ENCODE data around the gene KLF13.

The KLF13 gene

GRCh38 chr15:31300981-31301672 lies 25.5 kb upstream of the KLF13 start:
- DNase-seq, result no peak

GRCh38 chr15:31301673-31301990 lies 25.0 kb upstream of the KLF13 start:
- no peak for DNase-seq

DNA sequence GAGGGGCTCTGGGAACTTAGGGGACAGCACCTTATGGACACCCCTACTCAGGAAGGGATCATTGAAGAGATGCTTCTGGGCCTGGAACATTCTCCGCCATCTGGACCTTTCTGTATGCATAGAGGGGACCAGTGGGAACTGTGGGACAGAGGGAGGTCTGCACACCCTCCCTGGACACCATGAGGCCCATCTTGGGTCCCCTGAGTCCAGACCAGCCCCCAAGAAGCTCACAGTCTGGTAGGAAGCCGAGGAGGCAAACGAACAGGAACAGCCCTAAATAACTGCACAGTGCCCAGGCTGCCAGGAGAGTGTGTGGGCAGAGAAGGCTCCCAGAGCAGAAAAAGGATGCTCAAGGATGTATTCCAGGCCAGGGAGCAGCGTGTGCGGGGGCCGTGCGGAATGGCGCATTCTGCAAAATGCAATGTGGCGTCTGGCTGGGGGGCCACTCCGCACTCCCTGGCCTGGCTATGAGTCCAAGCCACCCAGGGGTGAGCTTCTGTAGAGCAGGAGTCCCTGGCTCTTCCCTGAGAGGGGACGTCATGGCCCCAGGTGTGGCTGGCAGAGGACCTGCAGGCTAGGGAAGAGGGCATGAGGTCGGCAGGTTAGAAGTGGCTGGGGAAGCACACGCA lies 24.5 kb upstream of the KLF13 start:
- no peak for DNase-seq

- no peak for DNase-seq
Measured at GRCh38 chr15:31302778-31303725, 23.6 kb upstream of the KLF13 start.

DNA sequence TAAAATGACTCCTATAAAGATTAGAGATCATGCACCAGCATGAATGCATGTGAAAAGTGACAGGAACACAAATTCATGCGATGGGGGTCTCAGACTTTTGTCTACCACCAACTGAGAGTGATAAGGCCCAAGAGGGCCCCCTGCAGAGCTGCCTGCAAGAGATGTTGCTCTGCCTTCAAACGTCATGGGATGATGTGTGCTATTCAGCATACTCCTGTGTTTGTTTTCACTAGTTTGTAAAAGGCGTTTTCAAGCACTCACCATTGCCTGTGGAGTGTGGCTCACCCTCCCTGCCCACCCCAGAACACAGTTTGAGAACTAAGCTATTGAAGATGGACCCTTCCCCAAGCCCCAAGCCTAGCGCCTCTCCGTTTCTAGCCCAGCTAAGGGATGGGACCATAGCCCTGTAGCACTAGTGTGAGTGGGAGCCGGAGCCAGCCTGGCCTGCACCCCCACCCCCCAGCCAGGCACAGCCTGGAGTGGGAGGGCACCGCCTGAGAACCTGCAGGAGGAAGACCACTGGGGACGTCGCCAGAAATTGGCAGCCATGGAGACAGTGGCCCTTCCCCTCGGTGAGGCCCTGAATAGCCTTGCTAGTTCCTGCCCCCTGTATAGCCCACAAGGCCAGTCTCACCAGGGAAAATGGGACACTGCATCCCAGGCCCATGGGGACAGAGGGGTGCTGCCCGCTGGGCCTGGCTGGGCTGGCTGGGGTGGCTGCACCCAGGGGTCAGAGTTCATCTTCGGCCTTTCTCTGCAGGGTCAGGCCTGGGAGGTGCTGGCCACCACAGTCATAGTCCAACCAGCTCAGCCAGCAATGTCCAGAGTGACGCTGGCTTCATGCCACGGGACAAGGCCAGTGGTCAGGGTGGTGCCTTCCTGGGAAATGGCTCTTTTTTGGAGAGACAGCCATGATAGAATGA lies 22.6 kb upstream of the KLF13 start:
- DNase-seq, result no peak

GRCh38 chr15:31304751-31305365 lies 21.8 kb upstream of the KLF13 start:
- DNase-seq, result no peak

GRCh38 chr15:31305375-31305774 lies 21.3 kb upstream of the KLF13 start:
- DNase-seq, result no peak

DNA sequence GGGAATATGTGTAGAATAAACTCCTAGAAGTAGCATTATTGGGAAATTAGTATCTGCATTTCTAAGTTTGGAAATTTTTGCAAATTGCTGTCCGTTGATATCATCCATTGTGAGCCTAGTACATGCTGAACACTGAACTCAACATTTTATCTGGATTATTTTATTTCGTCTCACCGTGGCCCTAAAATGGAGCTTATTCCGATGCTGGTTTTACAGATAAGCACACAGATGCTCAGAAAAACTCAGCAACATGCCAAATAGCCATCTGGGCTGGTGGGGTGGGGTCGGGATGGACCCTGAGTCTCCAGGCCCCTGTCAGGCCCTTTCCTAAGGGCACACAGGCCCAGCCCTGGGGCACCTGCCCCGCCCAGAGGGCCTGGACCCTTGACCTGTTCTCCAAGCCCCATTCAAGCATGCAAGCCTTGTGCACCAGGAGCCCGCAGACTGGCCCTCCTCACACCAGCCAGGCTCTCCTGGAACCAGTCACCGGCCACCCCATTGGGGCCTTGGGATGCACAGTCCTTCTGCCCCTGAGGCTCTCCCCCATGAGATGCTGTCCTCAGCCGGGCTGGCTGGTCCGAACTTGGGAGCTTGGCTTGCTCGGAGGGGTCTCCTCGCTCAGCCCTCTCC lies 20.7 kb upstream of the KLF13 start:
- no peak for DNase-seq

DNA sequence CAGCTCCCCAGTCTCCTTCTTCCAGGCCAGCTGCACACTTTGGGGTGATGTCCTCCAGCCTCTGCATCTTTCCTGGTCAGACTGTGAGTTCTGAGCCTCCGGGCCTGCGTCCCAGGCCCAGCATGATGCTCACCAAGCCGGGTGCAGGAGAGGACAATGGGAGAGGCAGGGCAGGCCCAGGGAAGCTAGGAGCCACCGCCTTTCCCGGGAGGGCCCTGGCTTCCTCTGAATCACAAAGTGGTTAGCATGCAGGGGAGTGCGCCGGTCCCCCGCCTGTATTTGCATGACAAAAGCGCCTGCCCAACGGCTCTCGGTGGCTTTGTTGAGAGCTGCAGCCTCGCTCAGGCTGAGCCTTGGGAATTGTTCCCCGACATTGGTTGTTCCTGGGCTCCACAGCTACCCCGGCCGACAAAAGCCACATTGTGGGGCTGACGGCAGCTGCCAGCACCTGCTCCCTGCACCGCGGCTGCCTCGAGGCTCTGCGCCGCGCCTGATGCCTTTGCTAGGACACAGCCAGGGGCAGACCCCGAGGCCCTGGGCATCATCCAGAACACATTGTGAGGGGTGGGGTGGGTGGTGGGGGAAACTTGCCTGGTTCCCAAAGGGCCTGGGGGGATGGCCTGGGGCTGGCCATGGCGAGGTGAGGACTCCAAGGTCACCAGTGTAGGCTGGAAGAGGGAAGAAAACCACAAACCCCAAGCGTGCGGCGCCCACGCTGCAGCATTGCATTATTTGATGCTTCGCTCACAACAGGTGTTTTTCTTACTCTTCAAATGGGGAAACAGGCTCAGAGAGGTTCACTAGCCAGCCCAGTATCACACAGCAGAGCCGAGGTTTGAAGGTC lies 20.0 kb upstream of the KLF13 start:
- DNase-seq, result no peak

DNA sequence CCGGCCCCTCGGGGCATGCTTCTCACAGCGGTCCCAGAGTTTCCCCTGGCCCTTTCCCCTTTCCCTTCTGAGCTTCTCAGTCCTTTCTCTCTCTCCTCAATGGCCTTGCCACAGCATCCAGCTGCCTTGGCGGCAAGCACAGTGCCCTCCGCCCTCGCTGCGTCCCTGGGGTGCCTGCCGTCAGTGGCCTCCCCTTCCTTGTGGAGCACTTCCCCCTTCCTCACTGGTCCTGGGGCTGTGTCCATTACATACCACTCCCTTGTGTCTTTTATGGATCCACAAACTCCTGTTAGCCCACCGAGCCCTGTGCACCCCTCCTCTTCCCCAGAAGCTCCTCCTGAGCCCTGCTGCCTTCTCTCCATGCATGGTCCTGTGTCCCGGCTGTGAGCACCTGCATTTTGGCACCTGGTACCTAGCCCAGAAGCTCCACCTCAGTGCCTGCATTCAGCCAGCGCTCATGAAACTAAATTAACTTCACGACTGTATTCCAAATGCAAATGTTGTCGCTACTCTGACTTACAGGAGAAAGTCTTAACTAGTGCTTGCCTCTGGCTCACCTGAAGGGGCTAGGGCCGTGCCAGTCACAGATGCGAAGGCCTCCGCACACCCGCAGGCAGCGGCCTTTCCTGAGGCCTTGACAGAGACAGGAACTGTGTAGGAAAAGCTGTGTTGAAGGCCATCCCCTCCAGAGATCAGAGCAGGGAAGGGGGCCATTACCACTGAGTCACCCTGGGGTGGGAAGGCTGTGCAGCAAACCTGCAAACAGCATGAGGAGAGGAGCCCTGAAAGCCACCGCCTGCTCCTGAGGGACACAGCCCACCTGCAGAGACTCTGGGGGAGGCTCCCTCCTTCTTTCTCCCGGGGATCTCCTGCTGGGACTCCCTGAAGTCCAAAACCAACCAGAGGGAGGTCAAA lies 19.1 kb upstream of the KLF13 start:
- no peak for DNase-seq

DNA sequence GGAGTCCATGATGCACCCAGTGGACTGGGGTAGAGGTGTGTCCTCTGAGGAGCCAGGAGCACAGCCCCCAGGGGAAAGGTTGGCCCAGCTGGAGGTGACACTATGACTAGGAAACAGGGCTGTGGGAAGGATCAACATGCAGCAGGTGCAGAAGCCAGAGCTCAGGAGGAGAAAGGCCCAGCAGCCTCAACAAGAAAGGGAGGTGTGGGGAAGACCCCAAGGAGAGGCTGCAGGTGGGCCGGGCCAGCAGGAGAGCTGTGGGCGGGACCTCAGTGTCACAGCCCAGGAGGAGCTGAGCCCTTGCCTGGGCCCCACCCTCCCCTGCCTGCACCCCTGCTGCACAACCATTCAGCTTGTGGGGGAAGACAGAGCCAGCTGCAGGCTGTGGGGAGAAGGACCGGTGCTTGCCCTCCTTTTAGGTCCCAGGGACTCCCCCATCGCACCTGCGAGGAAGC lies 18.4 kb upstream of the KLF13 start:
- no peak for DNase-seq

DNA sequence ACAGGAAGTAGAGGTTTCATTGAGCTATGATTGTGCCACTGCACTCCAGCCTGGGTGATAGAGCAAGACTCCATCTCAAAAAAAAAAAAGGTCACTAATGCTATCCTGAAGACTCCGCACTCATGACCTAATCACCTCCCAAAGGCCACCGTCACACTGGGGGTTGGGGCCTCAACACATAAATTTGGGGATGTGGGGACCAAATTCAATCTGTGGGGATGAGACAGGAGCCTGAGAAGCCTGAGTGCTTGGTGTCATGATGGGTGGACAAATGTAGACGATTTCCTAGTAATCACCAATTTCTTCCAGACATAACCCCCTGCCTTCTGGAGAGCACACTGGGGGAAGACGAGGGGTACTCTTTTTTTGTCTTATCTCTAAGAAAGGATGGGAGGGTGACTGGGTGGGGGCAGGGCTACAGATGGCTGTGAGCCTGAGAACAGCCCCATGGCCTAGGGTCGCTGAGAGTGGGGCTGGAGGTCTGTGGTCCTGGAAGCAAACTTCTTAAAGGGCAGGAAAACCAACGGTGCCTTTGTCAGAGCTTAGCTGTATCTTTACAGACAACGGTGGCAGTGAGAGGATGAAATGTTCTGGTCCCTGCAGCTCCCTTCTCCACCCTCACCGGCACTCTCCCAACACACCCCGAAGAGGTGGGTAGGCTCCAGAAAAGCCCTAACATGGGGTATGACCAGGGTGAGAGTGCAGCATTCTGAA lies 16.6 kb upstream of the KLF13 start:
- DNase-seq, result no peak

GRCh38 chr15:31311735-31312619 lies 14.7 kb upstream of the KLF13 start:
- DNase-seq, result no peak

- DNase-seq, result no peak
Measured at GRCh38 chr15:31313223-31313622, 13.4 kb upstream of the KLF13 start.

- no peak for DNase-seq
Measured at GRCh38 chr15:31314380-31314779, 12.3 kb upstream of the KLF13 start.

DNA sequence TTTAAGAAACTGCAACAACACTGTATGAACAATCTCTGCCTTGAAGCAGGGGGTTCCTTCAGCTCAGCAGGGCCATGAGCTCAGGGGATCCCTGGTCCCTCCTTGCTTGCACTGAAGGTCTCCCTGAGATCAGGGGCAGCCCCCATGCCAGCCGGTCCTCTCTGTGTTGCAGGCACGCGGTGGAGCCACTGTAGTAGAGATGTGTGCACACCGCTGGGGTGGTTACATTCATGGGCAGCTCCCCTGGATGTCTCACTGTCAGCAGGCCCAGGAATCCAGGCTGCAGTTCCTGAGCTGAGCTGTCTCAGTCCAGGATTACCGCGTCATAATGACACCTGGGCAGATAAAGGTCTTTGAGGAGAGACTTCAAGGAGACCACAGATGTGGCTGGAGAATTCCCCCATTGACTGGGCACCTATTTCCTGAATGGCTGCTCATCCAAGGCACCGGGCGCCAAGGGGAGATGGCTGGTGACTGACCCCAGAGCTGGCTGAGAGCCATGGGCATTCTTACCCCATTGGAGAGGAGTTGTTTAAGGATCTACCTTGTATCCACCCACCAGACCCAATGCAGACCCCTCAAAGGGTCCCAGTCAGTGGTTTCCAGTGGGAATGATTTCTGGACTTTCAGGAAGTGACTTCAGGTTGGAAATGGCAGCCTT lies 10.4 kb upstream of the KLF13 start:
- no peak for DNase-seq

GRCh38 chr15:31317017-31317416 lies 9.6 kb upstream of the KLF13 start:
- no peak for DNase-seq

All from NCI-H1694 treated with DMSO at 0.1 percent for 48 hours (cell line).